Measurements from ENCODE around the gene CCDC8.
"Not testable (repeated sequence)": the region's sequence is repeated elsewhere in the genome, so short reads cannot be mapped to it uniquely, and the experiment has no call there.

CCDC8 gene

DNA sequence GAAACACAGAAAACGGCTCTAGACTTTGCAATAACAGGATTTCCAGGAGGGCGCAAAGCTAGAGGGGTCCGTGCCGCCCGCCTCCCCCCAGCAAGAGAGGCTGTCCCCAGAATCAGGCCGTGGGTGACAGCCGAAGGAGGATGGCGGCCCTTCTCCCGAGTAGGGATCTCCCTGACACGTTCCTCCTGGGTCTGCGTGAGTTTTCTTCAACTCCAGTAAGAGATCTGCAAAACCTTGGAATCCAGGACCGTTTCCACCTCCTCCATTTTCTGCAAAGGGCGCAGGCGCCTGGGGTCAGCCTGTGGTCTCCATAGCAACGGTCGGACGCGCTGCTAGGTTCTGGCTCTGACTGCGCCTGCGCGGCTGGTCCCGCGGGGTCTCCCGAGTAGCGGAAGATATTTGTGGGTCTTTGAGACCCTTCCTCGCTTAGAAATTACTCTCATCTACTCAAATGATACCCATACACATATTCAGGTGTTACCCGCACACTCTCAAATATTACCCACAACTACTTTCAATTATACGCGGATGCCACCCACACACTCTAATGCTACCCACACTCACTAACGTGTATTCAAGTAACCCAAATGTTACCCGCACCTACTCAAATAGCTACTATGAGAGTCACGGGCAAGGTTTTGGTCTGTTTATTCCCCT, 13.3 kb upstream of the CCDC8 start:
- peak overlapping the region; percentile 78 for H3K4me3 ChIP-seq (ENCODE audit: low read depth, low read length)
- H3K4me1 ChIP-seq: no peaks in the 10 kb centered on the region
- no peaks in the 10 kb centered on the region; the same call in 1 of the 2 replicates for H3K27me3 ChIP-seq
- DNase-seq: peak; percentile 91
- TF ChIP-seq, protein P1, sequence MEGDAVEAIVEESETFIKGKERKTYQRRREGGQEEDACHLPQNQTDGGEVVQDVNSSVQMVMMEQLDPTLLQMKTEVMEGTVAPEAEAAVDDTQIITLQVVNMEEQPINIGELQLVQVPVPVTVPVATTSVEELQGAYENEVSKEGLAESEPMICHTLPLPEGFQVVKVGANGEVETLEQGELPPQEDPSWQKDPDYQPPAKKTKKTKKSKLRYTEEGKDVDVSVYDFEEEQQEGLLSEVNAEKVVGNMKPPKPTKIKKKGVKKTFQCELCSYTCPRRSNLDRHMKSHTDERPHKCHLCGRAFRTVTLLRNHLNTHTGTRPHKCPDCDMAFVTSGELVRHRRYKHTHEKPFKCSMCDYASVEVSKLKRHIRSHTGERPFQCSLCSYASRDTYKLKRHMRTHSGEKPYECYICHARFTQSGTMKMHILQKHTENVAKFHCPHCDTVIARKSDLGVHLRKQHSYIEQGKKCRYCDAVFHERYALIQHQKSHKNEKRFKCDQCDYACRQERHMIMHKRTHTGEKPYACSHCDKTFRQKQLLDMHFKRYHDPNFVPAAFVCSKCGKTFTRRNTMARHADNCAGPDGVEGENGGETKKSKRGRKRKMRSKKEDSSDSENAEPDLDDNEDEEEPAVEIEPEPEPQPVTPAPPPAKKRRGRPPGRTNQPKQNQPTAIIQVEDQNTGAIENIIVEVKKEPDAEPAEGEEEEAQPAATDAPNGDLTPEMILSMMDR (IDR thresholded peaks at IDR 0.05; ENCODE audit: low read depth, low read length): no peak
- no peaks in the 10 kb centered on the region for H3K36me3 ChIP-seq
- no peaks in the 10 kb centered on the region for H3K9me3 ChIP-seq

DNA sequence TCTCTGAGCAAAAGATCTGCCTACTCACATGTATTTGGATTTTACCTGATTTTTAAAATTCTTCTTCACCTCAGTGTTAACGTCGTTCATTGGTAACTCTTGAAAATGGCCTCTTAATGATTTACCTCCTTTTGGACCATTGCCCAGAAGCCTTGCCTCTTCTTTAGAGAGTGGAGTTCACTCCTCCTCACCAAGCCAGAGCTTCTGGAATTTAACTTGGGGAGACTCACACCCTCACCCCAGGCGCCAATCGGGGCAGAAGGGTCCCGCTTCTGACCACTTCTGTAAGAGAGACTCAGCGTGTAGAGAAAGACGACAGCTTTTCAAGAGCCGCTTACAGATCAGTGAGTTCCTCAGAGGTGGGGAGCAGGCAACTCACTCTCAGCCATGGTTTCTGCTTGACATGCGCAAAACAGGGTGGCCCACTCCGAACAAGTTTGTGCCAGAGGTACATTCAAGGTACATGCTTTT, 12.7 kb upstream of the CCDC8 start:
- TF ChIP-seq, protein P1 (IDR thresholded peaks at IDR 0.05; ENCODE audit: low read depth, low read length): no peak
- Histone ChIP-seq H3K27me3 (no peaks in the 10 kb centered on the region; the same call in 1 of the 2 replicates), H3K4me1 (no peaks in the 10 kb centered on the region), H3K36me3 (no peaks in the 10 kb centered on the region), H3K4me3 (ENCODE audit: low read depth, low read length) (peak overlapping the region; percentile 78), H3K9me3 (no peaks in the 10 kb centered on the region)
- DNase-seq: no peak

DNA sequence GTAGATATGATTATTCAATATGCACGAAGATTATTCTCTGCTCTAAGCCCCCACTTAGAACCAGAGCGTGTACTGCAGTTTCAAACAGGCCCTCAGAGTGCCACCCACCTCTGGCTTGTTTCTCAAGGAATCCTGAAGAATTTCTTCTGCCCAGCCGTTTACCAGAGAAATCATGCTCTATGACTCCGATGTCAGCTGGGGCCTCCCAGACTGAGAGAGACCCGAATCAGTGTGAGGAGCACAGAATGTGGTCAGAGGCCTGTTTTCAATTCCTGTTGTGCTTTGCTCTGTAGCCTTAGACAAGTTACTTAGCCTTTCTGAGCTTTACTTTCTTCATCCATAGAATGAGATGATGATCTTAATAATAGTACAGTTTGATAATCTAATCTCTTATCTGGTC, 9.8 kb upstream of the CCDC8 start:
- Histone ChIP-seq H3K9me3 (no peaks in the 10 kb centered on the region), H3K4me1 (no peaks in the 10 kb centered on the region), H3K4me3 (ENCODE audit: low read depth, low read length) (no peak overlapping the region), H3K36me3 (no peaks in the 10 kb centered on the region), H3K27me3 (no peaks in the 10 kb centered on the region; the same call in 1 of the 2 replicates)
- DNase-seq: no peak
- TF ChIP-seq, protein P1 (IDR thresholded peaks at IDR 0.05; ENCODE audit: low read depth, low read length): no peak

DNA sequence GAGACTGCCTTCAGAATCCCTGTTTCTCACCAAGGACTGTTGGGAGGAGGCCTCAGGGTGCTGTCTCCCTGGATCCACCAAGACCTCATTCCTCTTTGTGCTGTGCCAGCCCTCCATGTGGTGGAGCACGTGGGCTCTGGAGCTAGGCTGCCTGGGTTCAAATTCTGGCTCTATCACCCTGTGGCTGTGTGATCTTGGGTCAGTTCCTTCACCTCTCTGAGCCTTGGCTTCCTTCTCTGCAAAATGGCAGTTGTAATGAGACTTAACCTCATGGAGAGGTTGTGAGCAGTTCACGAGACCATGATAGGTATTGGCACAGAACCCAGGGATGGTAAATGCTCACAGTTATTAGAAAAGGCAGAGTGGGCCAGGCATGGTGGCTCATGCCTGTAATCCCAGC, 9.0 kb upstream of the CCDC8 start:
- no peaks in the 10 kb centered on the region for H3K36me3 ChIP-seq
- H3K9me3 ChIP-seq: no peaks in the 10 kb centered on the region
- H3K27me3 ChIP-seq: no peaks in the 10 kb centered on the region; the same call in 1 of the 2 replicates
- H3K4me1 ChIP-seq: no peaks in the 10 kb centered on the region
- no peak for DNase-seq
- H3K4me3 ChIP-seq (ENCODE audit: low read depth, low read length): no peak overlapping the region
- TF ChIP-seq, protein P1 (IDR thresholded peaks at IDR 0.05; ENCODE audit: low read depth, low read length): no peak

DNA sequence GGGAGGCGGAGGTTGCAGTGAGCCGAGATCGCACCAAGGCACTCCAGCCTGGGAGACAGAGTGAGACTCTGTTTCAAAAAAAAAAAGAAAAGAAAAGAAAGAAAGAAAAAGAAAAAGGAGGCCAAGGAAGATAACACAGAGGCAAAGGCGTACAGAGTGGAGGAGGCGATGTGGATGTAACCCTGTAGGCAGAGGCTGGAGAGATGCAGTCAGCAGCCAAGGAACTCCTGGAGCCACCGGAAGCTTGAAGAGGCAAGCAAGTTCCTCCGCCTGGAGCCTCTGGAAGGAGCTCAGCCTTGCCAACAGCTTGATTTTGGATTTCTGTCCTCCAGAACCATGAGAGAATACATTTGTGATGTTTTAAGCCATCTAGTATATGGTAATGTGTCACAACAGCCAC, 6.7 kb upstream of the CCDC8 start:
- H3K4me1 ChIP-seq: peaks cover 3% of the 10 kb centered on the region; the same call in 1 of the 2 replicates
- no peaks in the 10 kb centered on the region; the same call in 1 of the 2 replicates for H3K27me3 ChIP-seq
- no peak overlapping the region for H3K4me3 ChIP-seq (ENCODE audit: low read depth, low read length)
- TF ChIP-seq, protein P1 (IDR thresholded peaks at IDR 0.05; ENCODE audit: low read depth, low read length): no peak
- H3K36me3 ChIP-seq: no peaks in the 10 kb centered on the region
- no peak for DNase-seq
- no peaks in the 10 kb centered on the region for H3K9me3 ChIP-seq

DNA sequence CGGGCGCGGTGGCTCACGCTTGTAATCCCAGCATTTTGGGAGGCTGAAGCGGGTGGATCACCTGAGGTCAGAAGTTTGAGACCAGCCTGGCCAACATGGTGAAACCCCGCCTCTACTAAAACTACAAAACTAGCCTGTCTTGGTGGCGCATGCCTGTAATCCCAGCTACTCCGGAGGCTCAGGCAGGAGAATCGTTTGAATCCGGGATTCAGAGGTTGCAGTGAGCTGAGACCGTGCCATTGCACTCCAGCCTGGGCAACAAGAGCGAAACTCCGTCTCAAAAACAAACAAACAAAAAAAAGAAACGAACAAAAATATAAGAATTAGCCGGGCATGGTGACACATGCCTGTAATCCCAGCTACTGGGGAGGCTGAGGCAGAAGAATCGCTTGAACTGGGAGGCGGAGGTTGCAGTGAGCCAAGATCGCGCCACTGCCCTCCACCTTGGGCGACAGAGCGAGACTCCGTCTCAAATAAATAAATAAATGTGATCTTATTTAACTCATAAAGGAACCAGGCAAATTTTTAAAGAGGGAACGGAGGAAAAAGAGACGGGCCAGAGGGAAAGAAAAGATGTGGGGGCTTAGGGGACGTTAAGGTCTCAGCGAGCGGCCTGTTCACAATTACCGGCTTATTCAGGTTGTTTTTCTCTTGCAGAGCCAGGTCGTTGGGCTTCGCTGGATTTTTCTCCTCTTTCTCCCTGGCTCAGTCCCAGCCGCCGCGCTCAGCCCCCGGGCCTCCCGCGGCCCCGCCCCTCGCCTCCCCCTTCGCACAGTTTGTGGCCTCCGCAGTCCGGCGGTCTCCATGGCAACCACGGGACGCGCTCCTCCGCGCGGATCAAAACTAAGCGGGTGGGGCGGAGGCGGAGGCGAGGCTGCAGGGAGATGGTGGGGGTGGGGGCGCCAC, 2.7 kb upstream of the CCDC8 start:
- not testable (repeated sequence) for H3K36me3 ChIP-seq, H3K9me3 ChIP-seq, H3K4me1 ChIP-seq, H3K27me3 ChIP-seq
- peak; percentile 95 for DNase-seq
- H3K4me3 ChIP-seq (ENCODE audit: low read depth, low read length): peak overlapping the region; percentile 60

DNA sequence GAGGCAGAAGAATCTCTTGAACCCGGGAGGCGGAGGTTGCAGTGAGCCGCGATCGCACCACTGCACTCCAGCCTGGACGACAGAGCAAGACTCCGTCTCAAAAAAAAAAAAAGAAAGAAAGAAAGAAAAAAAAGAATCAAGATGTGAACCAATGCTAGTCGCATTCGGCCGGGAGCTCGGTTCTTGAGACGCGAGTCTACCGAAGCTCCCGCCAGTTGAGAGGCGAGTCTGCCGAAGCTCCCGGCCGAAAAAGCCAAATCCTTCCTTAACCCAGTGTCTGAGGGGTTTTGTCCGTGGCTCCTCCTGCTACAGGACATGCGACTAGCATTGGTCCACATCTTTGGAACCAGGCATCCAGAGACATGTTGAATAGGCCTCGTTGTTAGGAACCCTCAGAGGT, 1.5 kb upstream of the CCDC8 start:
- not testable (repeated sequence) for H3K9me3 ChIP-seq; H3K4me1 ChIP-seq; H3K4me3 ChIP-seq (ENCODE audit: low read depth, low read length); H3K36me3 ChIP-seq; DNase-seq; H3K27me3 ChIP-seq

All from BE2C (cell line).